Ascending aorta (tissue), 2 donors: ENCODE data around the gene PRRX1. TPM values are rescaled to one million over a fixed set of nuclear protein-coding genes. Genes with fewer than 3 reads are reported as not detected.

Experiments used
- DNase-seq, 2 donors: peaks; one replicate each; pipeline ENCODE4 v3.0.0-alpha.2; 2019; ENCODE audit warnings: low spot score in 2 of 2
- H3K27ac ChIP-seq, 2 donors: fragments of 200-600 bp; sonication (generic); one replicate each; pipeline ENCODE4 v1.5.1; 2016 to 2017; ENCODE audit warnings: mild to moderate bottlenecking in 1 of 2
- H3K27me3 ChIP-seq: fragments of 200-600 bp; sonication (generic); one replicate; pipeline ENCODE4 v1.5.1; 2017
- H3K36me3 ChIP-seq, 2 donors: fragments of 200-600 bp; sonication (generic); one replicate each; pipeline ENCODE4 v1.5.1; 2016
- H3K4me1 ChIP-seq, 2 donors: fragments of 200-600 bp; sonication (generic); one replicate each; pipeline ENCODE4 v1.5.1; 2016 to 2017; ENCODE audit warnings: mild to moderate bottlenecking in 1 of 2
- H3K4me3 ChIP-seq, 2 donors: fragments of 200-600 bp; sonication (generic); one replicate each; pipeline ENCODE4 v1.5.1; 2016 to 2017; ENCODE audit warnings: mild to moderate bottlenecking in 1 of 2
- H3K9me3 ChIP-seq, 2 donors: fragments of 200-600 bp; sonication (generic); one replicate each; pipeline ENCODE4 v1.5.1; 2016
- intact Hi-C: fragments of 100-400 bp; cut with DNase I; formaldehyde crosslinking; loops from one replicate; pipeline ENCODE4 v1.15.1; 2023
- total RNA-seq: library from RNA; depleted of rRNA; stranded (reverse); fragments of >200 nt; gene quantifications from one replicate; pipeline ENCODE4 v1.1.0, GENCODE V29; 2016
- TF ChIP-seq, protein P1 (sequence below), 3 experiments: fragments of 200-600 bp in 2 of 3; fragments of 450-650 bp in 1 of 3; sonication (generic) in 2 of 3; IDR thresholded peaks; one replicate each; pipeline ENCODE4 v1.5.1; 2016 to 2019; ENCODE audit warnings: antibody characterized with exemption in 3 of 3, mild to moderate bottlenecking in 1 of 3, moderate library complexity in 1 of 3

The PRRX1 gene
- total RNA-seq, 1 donor from 2014 or later: 123 TPM

DNA sequence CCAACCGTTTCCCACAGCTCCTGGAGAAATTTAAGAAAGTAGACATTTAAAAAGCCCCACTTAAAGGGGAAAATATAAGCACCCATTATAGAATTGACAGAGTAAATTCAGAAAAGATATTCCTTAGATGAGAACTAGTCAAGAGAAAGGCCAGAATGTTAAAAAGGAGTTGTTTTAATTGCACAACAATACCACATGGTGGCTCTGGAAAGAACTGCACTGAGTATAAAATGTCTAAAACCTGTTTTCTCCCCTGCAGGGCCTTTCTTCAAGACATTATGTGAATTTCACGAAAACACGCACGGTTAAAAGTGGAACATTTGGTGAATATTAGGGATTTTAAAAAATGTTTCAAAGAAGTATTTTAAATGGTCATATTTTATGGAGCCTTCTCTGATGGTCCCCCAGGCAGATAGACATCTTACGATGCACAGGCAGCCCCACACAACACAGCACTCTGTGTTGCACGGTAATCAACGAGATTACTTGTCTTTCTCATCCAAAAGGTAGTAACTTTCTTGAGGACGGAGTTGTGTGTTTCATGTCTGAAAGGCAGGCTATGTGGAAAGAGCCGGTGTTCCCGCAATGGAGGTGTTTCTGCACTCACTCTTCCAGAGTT is 101.9 kb downstream of the PRRX1 start:
- TF ChIP-seq, protein P1, sequence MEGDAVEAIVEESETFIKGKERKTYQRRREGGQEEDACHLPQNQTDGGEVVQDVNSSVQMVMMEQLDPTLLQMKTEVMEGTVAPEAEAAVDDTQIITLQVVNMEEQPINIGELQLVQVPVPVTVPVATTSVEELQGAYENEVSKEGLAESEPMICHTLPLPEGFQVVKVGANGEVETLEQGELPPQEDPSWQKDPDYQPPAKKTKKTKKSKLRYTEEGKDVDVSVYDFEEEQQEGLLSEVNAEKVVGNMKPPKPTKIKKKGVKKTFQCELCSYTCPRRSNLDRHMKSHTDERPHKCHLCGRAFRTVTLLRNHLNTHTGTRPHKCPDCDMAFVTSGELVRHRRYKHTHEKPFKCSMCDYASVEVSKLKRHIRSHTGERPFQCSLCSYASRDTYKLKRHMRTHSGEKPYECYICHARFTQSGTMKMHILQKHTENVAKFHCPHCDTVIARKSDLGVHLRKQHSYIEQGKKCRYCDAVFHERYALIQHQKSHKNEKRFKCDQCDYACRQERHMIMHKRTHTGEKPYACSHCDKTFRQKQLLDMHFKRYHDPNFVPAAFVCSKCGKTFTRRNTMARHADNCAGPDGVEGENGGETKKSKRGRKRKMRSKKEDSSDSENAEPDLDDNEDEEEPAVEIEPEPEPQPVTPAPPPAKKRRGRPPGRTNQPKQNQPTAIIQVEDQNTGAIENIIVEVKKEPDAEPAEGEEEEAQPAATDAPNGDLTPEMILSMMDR (IDR thresholded peaks at IDR 0.05): peak; percentile 59 to 72 (median 65)
- no peak for DNase-seq
- no peaks in the 10 kb centered on the region for H3K27me3 ChIP-seq
- no peaks in the 10 kb centered on the region for H3K4me1 ChIP-seq
- no peak overlapping the region for H3K4me3 ChIP-seq
- intact Hi-C loops: loop anchor here (2.0 to 10.0 kb wide), 6 partner anchors 79 to 837 kb away; partner anchors contain the start of genes GORAB and PRRX1
- no peaks in the 10 kb centered on the region for H3K9me3 ChIP-seq
- H3K36me3 ChIP-seq: no peaks in the 10 kb centered on the region
- H3K27ac ChIP-seq: no peak overlapping the region

DNA sequence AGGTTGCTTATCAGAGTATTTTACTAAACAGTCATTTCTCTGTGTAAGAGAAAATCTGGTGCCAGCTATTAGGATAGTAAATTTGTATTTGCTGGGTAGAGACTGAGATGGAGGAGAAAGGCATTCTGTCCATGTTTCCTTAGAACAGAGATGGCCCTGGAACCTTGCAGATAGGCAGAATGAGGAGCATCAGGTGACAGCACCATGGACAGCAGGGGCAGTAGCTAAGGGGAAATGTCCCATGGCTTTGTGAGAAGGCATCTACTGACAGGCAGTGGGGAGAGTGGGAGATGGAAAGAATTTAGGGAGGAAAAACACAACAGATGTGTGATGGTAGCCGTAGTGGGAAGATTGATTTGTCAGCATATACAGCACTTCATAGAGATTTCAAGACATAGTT is 105.0 kb downstream of the PRRX1 start:
- Histone ChIP-seq H3K4me1 (no peaks in the 10 kb centered on the region), H3K27ac (no peak overlapping the region), H3K27me3 (no peaks in the 10 kb centered on the region), H3K9me3 (no peaks in the 10 kb centered on the region), H3K36me3 (no peaks in the 10 kb centered on the region), H3K4me3 (no peak overlapping the region)
- intact Hi-C loops: loop anchor here (5.0 to 10.0 kb wide), 5 partner anchors 82 to 754 kb away; partner anchors contain the start of genes GORAB and PRRX1
- TF ChIP-seq, protein P1 (IDR thresholded peaks at IDR 0.05): no peak
- no peak for DNase-seq

DNA sequence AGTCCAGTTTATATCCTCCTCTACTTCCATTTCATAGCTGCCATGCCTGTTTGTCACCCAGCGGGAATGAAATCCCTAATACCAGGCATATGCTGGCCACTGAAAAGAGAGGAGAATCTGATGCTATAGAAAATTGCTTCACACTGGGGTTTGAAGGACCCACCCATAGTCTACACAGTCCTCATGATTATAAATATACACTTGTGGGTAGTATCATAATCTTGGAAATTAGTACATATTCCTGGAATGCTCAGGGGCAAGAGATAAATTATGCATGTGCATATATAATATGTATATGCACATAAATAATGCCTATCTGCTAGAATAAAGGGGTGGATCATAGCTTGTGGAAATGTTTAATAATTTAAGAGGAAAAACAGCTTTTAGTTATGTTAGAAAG is 105.8 kb downstream of the PRRX1 start:
- no peak for DNase-seq
- intact Hi-C loops: loop anchor here (5.0 to 10.0 kb wide), 5 partner anchors 82 to 755 kb away; partner anchors contain the start of genes GORAB and PRRX1
- H3K27ac ChIP-seq: no peak overlapping the region
- H3K36me3 ChIP-seq: no peaks in the 10 kb centered on the region
- H3K4me1 ChIP-seq: no peaks in the 10 kb centered on the region
- TF ChIP-seq, protein P1 (IDR thresholded peaks at IDR 0.05): no peak
- no peaks in the 10 kb centered on the region for H3K9me3 ChIP-seq
- no peaks in the 10 kb centered on the region for H3K27me3 ChIP-seq
- H3K4me3 ChIP-seq: no peak overlapping the region

DNA sequence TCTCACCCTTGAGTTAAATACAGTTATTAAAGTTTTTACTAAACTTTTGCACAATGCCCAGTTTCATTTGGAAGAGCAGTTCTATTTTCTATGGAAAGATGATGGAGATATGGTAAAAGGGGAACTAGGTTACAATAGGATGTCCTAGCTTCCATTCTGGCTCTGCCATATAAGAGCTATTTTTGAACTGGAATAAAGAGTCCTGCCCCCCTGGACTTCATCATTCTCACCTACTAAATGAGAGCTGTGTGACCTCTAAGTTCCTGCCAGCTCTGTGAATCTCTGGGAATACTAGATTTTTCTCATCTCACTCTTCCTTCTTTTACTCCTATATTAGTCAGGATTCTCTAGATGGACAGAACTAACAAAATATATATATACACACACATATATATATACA is 106.3 kb downstream of the PRRX1 start:
- TF ChIP-seq, protein P1 (IDR thresholded peaks at IDR 0.05): no peak
- intact Hi-C loops: no loop called here
- DNase-seq: no peak
- Histone ChIP-seq H3K9me3 (no peaks in the 10 kb centered on the region), H3K4me3 (no peak overlapping the region), H3K27me3 (no peaks in the 10 kb centered on the region), H3K27ac (no peak overlapping the region), H3K36me3 (no peaks in the 10 kb centered on the region), H3K4me1 (no peaks in the 10 kb centered on the region)

DNA sequence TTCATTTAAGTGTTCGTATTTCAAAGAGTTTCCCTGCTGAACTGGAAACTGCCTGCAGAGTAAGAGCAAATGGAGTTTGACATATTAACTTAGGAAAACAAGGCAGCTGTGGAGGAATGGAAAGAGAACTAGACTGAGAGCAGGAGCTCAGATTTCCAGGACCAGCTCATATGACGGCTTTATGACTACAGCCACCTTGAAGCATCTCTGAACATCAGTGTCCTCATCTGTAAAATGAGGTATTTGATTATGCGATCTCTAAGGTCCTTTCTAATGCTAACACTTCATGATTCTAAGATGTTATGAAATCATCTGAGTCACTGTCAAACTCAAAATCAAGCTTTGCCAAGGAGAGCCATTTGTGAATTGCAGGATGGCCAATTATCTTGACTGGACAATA is 112.3 kb downstream of the PRRX1 start:
- no peak overlapping the region for H3K4me3 ChIP-seq
- TF ChIP-seq, protein P1 (IDR thresholded peaks at IDR 0.05): no peak
- no peaks in the 10 kb centered on the region for H3K36me3 ChIP-seq
- no peak for DNase-seq
- no peak overlapping the region for H3K27ac ChIP-seq
- H3K4me1 ChIP-seq: no peaks in the 10 kb centered on the region
- intact Hi-C loops: no loop called here
- H3K27me3 ChIP-seq: no peaks in the 10 kb centered on the region
- no peaks in the 10 kb centered on the region for H3K9me3 ChIP-seq
